NT2/D1 (cell line): ENCODE data around the gene GOLGA8M.
"Not testable (repeated sequence)": the region's sequence is repeated elsewhere in the genome, so short reads cannot be mapped to it uniquely, and the experiment has no call there.

ENCODE experiments used
- SUZ12 ChIP-seq: IDR thresholded peaks from 2 replicates; pipeline ENCODE4 v1.6.1; 2011; ENCODE audit not compliant: insufficient read length, insufficient read depth; ENCODE audit errors: extremely low read depth
- YY1 ChIP-seq: IDR thresholded peaks from 2 replicates; pipeline ENCODE4 v1.6.1; 2011; ENCODE audit not compliant: insufficient read length, insufficient read depth

DNA sequence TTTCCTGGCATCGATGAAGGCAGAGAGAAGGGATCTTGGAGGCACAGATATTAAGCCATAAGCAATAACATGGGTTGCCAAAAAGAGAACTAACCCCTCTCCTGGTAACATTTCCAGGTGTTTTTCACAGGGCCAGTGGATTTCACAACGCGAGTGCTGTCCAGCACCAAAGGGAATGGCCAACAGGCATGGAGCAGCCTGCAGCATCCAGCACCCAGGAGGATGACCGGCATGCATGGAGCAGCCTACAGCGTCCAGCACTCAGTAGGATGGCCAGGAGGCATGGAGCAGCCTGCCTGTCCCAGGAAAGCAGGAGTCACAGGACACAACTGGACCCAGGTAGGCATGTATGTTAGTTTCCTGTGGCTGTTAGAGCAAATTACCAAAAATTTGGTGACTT is 11.8 kb upstream of the GOLGA8M start:
- TF ChIP-seq YY1, SUZ12: not testable (repeated sequence)
